NB4 (cell line): Measurements from ENCODE around the gene ZNF768.

Experiments
- CTCF ChIP-seq: IDR thresholded peaks from one replicate; pipeline ENCODE4 v1.5.1; 2012; ENCODE audit warnings: low read depth, low read length
- MAX ChIP-seq: IDR thresholded peaks from 2 replicates; pipeline ENCODE4 v1.6.1; 2011; ENCODE audit warnings: low read depth, low read length

- no peak for TF ChIP-seq CTCF
- no peak for TF ChIP-seq MAX
Measured at GRCh38 chr16:30524575-30525568, 1.5 kb downstream of the ZNF768 start.
